Tibial nerve (tissue), 4 donors: ENCODE results near the gene CDH13.

Experiments used
- CTCF ChIP-seq, 5 experiments: fragments of 200-600 bp in 3 of 5; fragments of 450-650 bp in 2 of 5; sonication (generic) in 3 of 5; IDR thresholded peaks; one replicate each; pipeline ENCODE4 v1.5.1; 2016 to 2019; ENCODE audit warnings: antibody characterized with exemption in 5 of 5, mild to moderate bottlenecking in 3 of 5, moderate library complexity in 2 of 5
- EP300 ChIP-seq, 2 donors: sonication (generic); formaldehyde crosslinking; IDR thresholded peaks; one replicate each; pipeline ENCODE4 v1.6.1; 2017; ENCODE audit warnings: antibody characterized with exemption in 2 of 2, mild to moderate bottlenecking in 1 of 2
- POLR2A ChIP-seq, 2 donors: fragments of 450-650 bp; IDR thresholded peaks; one replicate each; pipeline ENCODE4 v1.6.1; 2017; ENCODE audit warnings: antibody characterized with exemption in 2 of 2, mild to moderate bottlenecking in 2 of 2, moderate library complexity in 2 of 2

DNA sequence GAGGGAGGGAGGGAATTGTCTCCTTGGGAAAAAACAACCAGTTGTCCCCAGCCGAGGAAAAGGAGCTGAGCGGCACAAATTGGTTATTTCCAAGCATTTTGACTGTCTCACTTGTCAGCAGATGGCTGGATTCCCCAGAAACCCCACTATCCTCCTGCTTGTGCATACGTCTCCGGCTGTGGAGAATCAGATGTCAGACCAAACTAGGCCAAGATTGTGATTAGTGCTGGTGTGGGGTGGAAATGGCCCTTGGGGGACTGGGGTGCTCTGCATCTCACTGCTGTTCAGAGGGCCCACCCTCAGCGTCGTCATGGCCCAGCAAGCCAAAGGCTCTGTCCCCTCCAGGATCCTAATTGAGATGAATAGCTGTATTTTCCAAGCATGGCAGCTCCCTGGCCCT lies 1049.3 kb downstream of the CDH13 start:
- TF ChIP-seq CTCF (IDR thresholded peaks at IDR 0.05), result no peak
- no peak for TF ChIP-seq EP300 (IDR thresholded peaks at IDR 0.05)
- no peak for TF ChIP-seq POLR2A (IDR thresholded peaks at IDR 0.05)
